Hepatocyte (in vitro differentiated cells): Measurements from ENCODE around the gene LMLN. TPM values are rescaled to one million over a fixed set of nuclear protein-coding genes. Genes with fewer than 3 reads are reported as not detected.
"Not testable (repeated sequence)": the region's sequence is repeated elsewhere in the genome, so short reads cannot be mapped to it uniquely, and the experiment has no call there.

Experiments
- DNase-seq: peaks from one replicate; pipeline ENCODE4 v3.0.0-alpha.2; 2016; ENCODE audit warnings: low spot score
- H2AFZ ChIP-seq: fragments of 200-600 bp; sonication (generic); 2 replicates; pipeline ENCODE4 v1.6.0; 2016; ENCODE audit warnings: antibody characterized with exemption, mild to moderate bottlenecking
- H3K27ac ChIP-seq: fragments of 200-600 bp; sonication (generic); 2 replicates; pipeline ENCODE4 v1.5.1; 2016; ENCODE audit warnings: mild to moderate bottlenecking
- H3K27me3 ChIP-seq: fragments of 200-600 bp; sonication (generic); 2 replicates; pipeline ENCODE4 v1.6.1; 2016
- H3K36me3 ChIP-seq: fragments of 200-600 bp; sonication (generic); replicated peaks from 2 replicates; pipeline ENCODE4 v1.5.1; 2016; ENCODE audit warnings: low read depth; ENCODE audit not compliant: insufficient read depth
- H3K4me1 ChIP-seq: fragments of 200-600 bp; sonication (generic); 2 replicates; pipeline ENCODE4 v1.5.1; 2016; ENCODE audit warnings: mild to moderate bottlenecking, moderate library complexity; ENCODE audit not compliant: insufficient read depth
- H3K4me2 ChIP-seq: fragments of 200-600 bp; sonication (generic); 2 replicates; pipeline ENCODE4 v1.6.0; 2016
- H3K4me3 ChIP-seq: fragments of 200-600 bp; sonication (generic); 2 replicates; pipeline ENCODE4 v1.5.1; 2016; ENCODE audit warnings: mild to moderate bottlenecking
- H3K79me2 ChIP-seq: fragments of 200-600 bp; sonication (generic); 2 replicates; pipeline ENCODE4 v1.6.0; 2017; ENCODE audit warnings: mild to moderate bottlenecking
- H3K9me2 ChIP-seq: fragments of 200-600 bp; sonication (generic); replicated peaks from 2 replicates; pipeline ENCODE4 v1.6.0; 2017; ENCODE audit warnings: mild to moderate bottlenecking; ENCODE audit not compliant: insufficient read depth
- H3K9me3 ChIP-seq: fragments of 200-600 bp; sonication (generic); 2 replicates; pipeline ENCODE4 v1.5.1; 2016; ENCODE audit warnings: low read depth, mild to moderate bottlenecking
- H4K20me1 ChIP-seq: fragments of 200-600 bp; sonication (generic); 2 replicates; pipeline ENCODE4 v1.6.0; 2016; ENCODE audit warnings: mild to moderate bottlenecking; ENCODE audit not compliant: insufficient read depth, poor library complexity, severe bottlenecking
- CTCF ChIP-seq: fragments of 200-600 bp; sonication (generic); IDR thresholded peaks from 2 replicates; pipeline ENCODE4 v1.5.1; 2016; ENCODE audit warnings: antibody characterized with exemption, mild to moderate bottlenecking; ENCODE audit not compliant: poor library complexity
- EZH2 ChIP-seq: fragments of 200-600 bp; sonication (generic); IDR thresholded peaks from 2 replicates; pipeline ENCODE4 v1.6.1; 2016; ENCODE audit warnings: antibody characterized with exemption, mild to moderate bottlenecking, borderline replicate concordance
- EZH2phosphoT487 ChIP-seq: fragments of 200-600 bp; sonication (generic); IDR thresholded peaks from one replicate; pipeline ENCODE4 v1.6.1; 2018; ENCODE audit warnings: antibody characterized with exemption, mild to moderate bottlenecking, low read depth, moderate library complexity; ENCODE audit not compliant: unreplicated experiment, severe bottlenecking
- WGBS: methylation state at CpG from one replicate; pipeline ENCODE4 v1.1.6; 2016; ENCODE audit warnings: low lambda C conversion rate; ENCODE audit errors: missing lambda C conversion rate; 5-methylcytosine and 5-hydroxymethylcytosine counted together
- polyA plus RNA-seq: library from polyadenylated mRNA; unstranded; fragments of >200 nt; fragmentation: Nextera tagmentation; extraction: Ambion mirVana; gene quantifications from 2 replicates; pipeline ENCODE4 v1.2.1, GENCODE V29; 2016
- total RNA-seq: library from RNA; depleted of rRNA; stranded (reverse); fragments of >200 nt; gene quantifications from 2 replicates; pipeline ENCODE4 v1.2.3, GENCODE V29; 2014

LMLN gene, protein sequence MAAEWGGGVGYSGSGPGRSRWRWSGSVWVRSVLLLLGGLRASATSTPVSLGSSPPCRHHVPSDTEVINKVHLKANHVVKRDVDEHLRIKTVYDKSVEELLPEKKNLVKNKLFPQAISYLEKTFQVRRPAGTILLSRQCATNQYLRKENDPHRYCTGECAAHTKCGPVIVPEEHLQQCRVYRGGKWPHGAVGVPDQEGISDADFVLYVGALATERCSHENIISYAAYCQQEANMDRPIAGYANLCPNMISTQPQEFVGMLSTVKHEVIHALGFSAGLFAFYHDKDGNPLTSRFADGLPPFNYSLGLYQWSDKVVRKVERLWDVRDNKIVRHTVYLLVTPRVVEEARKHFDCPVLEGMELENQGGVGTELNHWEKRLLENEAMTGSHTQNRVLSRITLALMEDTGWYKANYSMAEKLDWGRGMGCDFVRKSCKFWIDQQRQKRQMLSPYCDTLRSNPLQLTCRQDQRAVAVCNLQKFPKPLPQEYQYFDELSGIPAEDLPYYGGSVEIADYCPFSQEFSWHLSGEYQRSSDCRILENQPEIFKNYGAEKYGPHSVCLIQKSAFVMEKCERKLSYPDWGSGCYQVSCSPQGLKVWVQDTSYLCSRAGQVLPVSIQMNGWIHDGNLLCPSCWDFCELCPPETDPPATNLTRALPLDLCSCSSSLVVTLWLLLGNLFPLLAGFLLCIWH
- total RNA-seq (2.6 and 4.5 TPM in 2 replicates), polyA plus RNA-seq (1.4 and 4.3 TPM in 2 replicates)

DNA sequence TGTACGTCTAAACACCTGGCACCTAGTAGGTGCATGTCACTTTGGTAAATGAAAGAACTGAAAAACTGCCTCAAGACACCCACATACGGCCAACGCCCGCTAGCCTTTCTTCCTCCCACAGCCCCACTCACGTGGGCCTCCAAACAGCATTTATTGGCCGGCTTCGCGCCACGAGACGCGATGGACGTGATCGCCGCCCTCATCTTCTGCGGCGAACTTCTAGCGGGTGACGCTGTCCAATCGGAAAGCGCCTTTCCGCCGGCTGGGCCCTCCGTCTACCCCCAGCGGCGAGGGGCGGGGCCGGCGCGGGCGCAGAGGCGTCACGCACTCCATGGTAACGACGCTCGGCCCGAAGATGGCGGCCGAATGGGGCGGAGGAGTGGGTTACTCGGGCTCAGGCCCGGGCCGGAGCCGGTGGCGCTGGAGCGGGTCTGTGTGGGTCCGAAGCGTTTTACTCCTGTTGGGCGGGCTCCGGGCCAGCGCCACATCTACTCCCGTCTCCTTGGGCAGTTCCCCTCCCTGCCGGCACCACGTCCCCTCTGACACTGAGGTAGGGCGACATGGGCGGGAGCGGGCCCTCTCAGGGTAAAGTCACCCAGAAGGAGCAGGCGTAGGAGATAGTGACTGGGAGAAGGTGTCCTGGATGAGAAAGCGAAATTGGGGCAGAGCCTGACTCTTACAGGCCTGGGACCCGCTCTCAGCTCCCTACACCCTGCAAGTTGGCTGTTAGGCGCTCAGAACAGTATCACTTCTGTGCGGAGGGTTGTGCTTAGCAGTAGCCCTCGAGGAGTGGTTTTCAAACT lies at the start of gene LMLN:
Gene LMLN, plus strand, starts transcription at position 327 of the 803 bp plus-strand sequence. Its CDS starts 29 bp downstream, at position 356.
- H3K4me1 ChIP-seq, result peaks cover 5% of the 10 kb centered on the region
- H3K27ac ChIP-seq, result peak within 1 kb of the TSS; percentile 61
- peak; percentile 97 for DNase-seq
- H3K9me2 ChIP-seq, result no peaks in the 10 kb centered on the region
- 1% methylated on average over 56 of the region's 62 CpGs for WGBS
- H3K79me2 ChIP-seq, result no peaks in the 10 kb centered on the region
- peak within 1 kb of the TSS; percentile 96 for H2AFZ ChIP-seq
- no peaks in the 10 kb centered on the region for H3K27me3 ChIP-seq
- no peaks in the 10 kb centered on the region for H3K36me3 ChIP-seq
- peak within 1 kb of the TSS; percentile 90 for H3K4me2 ChIP-seq
- peaks cover 4% of the 10 kb centered on the region for H4K20me1 ChIP-seq
- no peak for TF ChIP-seq CTCF
- no peak for TF ChIP-seq EZH2
- TF ChIP-seq EZH2phosphoT487, result no peak
- peak within 1 kb of the TSS; percentile 37 for H3K4me3 ChIP-seq
- no peaks in the 10 kb centered on the region for H3K9me3 ChIP-seq

- Histone ChIP-seq H2AFZ (no peak overlapping the region), H3K27me3 (no peaks in the 10 kb centered on the region), H3K4me1 (no peaks in the 10 kb centered on the region), H4K20me1 (no peaks in the 10 kb centered on the region), H3K9me3 (no peaks in the 10 kb centered on the region), H3K27ac (no peak overlapping the region), H3K79me2 (no peaks in the 10 kb centered on the region), H3K4me3 (no peak overlapping the region), H3K9me2 (no peaks in the 10 kb centered on the region), H3K36me3 (no peaks in the 10 kb centered on the region), H3K4me2 (no peak overlapping the region)
- TF ChIP-seq CTCF (no peak), EZH2phosphoT487 (no peak), EZH2 (no peak)
- WGBS, result 89% methylated on average over 33 of the region's 33 CpGs
- no peak for DNase-seq
Measured at GRCh38 chr3:197912741-197913476, 47.1 kb upstream of the LMLN start.

- DNase-seq, result no peak
- H3K27me3 ChIP-seq, result no peaks in the 10 kb centered on the region
- no peaks in the 10 kb centered on the region for H3K36me3 ChIP-seq
- H3K79me2 ChIP-seq, result no peaks in the 10 kb centered on the region
- H3K4me2 ChIP-seq, result no peak overlapping the region
- no peaks in the 10 kb centered on the region for H3K9me2 ChIP-seq
- no peaks in the 10 kb centered on the region for H3K9me3 ChIP-seq
- TF ChIP-seq CTCF (no peak), EZH2phosphoT487 (no peak), EZH2 (no peak)
- no peak overlapping the region for H3K27ac ChIP-seq
- H3K4me3 ChIP-seq, result no peak overlapping the region
- H2AFZ ChIP-seq, result no peak overlapping the region
- no peaks in the 10 kb centered on the region for H4K20me1 ChIP-seq
- 96% methylated on average over 12 of the region's 12 CpGs for WGBS
- H3K4me1 ChIP-seq, result no peaks in the 10 kb centered on the region
Measured at GRCh38 chr3:197913641-197914380, 46.2 kb upstream of the LMLN start.

DNA sequence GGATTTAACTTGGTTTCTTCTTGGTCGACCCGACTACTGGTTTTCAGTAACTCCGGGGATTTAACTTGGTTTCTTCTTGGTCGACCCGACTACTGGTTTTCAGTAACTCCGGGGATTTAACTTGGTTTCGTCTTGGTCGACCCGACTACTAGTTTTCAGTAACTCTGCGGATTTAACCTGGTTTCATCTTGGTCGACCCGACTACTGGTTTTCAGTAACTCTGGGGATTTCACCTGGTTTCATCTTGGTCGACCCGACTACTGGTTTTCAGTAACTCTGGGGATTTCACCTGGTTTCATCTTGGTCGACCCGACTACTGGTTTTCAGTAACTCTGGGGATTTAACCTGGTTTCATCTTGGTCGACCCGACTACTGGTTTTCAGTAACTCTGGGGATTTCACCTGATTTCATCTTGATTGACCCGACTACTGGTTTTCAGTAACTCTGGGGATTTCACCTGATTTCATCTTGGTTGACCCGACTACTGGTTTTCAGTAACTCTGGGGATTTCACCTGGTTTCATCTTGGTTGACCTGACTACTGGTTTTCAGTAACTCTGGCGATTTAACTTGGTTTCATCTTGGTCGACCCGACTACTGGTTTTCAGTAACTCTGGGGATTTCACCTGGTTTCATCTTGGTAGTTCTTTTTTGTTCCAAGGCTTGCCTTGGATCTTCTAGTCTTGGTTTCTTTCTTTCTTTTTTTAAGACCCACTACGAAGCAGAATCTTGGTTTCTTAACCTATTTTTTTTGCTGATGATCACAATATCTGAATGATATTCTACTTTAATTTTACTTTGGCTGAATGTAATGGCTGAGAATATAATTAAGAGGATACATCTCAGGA lies 38.4 kb upstream of the LMLN start:
- H3K79me2 ChIP-seq, H3K9me3 ChIP-seq, H3K4me3 ChIP-seq, H3K27ac ChIP-seq, H3K27me3 ChIP-seq, H3K4me2 ChIP-seq, H3K4me1 ChIP-seq, H4K20me1 ChIP-seq, H3K36me3 ChIP-seq, H2AFZ ChIP-seq, DNase-seq, H3K9me2 ChIP-seq: not testable (repeated sequence)
- WGBS, result 95% methylated on average over 20 of the region's 24 CpGs
